ENCODE measurements around the gene AMH.

The AMH gene

DNA sequence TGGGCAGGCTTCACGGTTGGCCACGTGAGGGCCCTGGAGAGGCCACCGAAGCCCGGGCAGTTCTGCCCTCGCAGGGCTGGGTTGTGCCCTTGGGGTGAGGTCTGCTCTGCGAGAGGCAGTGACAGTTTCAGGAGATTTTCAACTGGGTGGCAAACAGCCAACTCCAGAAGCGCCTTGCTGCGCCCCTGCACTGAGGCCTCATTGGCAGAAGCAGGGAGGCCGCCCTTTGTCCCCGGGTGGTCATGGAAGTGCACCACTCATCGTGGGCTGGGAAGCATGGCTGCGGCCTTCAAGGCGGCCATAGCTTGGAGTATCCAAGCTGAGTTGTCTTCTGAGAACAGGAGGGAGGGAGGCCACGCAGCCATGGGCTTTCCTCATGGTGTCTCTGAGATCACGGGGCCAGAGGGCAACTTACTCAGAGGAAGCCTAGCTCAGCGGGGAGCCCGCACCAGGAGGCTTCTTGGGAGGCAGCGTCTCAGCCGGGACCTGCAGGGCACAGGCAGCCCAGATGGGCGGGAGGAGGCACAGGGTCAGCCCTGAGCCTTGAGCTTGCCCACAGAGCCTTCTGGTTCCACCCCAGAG is 27.8 kb upstream of the AMH start:
- peak; percentile 57 for DNase-seq (ENCODE audit: low read depth, low spot score)

DNA sequence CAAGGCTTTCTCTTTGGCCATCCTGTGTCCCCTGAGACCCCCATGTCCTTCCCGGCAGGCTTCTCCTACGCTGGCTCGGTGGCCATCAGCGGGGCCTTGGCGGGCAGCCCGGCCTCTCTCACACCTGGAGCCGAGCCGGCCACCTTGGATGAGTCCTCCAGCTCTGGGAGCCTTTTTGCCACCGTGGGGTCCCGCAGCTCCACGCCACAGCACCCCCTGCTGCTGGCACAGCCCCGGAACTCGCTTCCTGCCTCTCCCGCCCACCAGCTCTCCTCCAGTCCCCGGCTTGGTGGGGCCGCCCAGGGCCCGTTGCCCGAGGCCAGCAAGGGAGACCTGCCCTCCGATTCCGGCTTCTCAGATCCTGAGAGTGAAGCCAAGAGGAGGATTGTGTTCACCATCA is 27.2 kb upstream of the AMH start:
- no peak for DNase-seq (ENCODE audit: low read depth, low spot score)

DNA sequence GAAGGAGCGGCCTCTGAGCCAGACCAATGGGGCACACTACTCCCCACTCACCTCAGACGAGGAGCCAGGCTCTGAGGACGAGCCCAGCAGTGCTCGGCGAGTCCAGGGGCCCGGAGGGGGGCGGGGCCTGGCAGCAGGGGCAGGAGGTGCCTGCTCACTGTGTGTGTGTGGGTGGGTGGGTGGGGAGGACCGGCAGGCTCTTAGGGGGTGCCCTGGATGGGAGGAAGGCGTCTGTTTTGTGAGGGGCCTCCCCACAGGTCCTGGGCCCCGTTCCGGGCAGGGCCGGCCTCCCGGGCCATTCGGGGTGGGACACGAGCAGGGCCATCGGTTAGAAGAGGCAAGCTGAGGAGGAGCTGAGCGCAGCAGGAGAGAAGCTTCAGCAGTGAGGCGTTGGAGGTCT is 25.7 kb upstream of the AMH start:
- no peak for DNase-seq (ENCODE audit: low read depth, low spot score)

DNA sequence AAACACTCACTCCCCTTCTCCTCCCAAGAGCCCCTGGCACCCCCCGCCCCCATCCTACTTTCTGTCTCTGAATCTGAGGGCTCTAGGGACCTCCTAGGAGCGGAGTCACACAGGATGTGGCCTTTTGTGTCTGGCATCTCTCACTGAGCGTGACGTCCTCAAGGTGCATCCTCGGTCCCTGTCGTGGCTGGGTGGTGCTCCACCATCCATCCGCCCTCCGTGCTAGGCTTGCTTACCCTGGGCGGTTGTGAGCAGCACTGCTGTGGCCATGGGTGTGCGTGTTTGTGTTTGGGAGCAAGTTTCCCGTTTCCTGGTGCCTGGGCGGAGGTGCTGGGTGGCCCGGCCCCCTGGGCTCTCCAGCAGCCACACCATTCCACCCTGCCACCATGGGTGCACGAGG is 25.2 kb upstream of the AMH start:
- no peak for DNase-seq (ENCODE audit: low read depth, low spot score)

DNA sequence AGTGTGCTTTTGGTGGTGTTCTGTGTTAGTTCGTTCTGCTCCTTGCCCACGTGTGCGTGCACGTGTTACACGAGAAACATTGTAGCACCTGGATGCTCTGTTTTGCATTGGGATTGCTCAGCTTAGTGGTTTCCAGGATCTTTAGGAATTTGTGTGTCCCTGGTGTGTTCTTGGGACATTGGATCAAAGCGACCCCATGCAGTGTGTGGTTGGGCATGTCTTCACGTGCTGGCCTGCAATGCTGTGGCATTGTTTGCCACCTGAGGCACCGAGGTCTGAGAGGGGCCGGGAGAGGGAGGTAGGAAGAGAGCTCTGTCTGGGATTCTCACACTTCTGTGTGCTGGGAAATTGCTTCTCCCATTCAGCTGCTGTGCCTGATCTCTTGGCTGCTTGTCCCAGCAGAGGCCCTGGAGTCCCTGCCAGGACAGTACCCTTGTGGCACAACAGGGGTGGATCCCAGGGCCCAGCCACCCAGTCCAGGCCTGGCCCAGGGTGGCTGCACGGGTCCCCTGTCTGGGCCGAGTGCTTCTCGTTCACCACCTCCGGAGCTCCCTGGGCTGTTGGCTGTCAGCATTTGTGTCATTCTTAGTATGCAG is 24.3 kb upstream of the AMH start:
- no peak for DNase-seq (ENCODE audit: low read depth, low spot score)

DNA sequence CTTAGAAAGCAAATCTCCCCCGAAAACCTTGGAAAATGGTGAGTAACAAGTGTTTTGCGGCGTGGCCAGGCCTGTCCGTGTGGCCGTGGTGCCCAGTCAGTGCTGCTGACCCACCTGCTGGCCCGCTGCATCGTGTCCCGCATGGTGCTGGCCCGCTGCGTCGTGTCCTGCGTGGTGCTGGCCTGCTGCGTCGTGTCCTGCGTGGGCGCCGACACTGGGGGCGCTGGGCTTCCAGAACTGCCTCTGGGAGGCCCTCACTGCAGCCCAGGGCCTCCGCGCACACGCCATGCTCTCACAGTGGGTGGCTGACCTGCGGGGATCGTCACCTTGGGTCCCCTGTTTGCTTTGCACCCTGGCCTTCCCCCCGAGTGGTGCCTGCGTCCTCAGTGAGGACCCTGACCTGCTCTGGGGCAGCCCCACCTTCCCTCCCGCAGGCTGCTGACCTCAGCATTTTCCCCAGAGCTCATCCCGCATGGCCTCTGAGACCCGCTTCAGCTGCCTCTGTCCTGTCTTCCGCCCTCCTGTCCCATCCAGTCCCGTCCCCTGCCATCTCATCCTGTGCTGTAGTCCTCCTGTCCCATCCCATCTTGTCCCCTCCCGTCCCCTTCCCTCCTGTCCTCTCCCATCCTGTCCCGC is 23.6 kb upstream of the AMH start:
- no peak for DNase-seq (ENCODE audit: low read depth, low spot score)

DNA sequence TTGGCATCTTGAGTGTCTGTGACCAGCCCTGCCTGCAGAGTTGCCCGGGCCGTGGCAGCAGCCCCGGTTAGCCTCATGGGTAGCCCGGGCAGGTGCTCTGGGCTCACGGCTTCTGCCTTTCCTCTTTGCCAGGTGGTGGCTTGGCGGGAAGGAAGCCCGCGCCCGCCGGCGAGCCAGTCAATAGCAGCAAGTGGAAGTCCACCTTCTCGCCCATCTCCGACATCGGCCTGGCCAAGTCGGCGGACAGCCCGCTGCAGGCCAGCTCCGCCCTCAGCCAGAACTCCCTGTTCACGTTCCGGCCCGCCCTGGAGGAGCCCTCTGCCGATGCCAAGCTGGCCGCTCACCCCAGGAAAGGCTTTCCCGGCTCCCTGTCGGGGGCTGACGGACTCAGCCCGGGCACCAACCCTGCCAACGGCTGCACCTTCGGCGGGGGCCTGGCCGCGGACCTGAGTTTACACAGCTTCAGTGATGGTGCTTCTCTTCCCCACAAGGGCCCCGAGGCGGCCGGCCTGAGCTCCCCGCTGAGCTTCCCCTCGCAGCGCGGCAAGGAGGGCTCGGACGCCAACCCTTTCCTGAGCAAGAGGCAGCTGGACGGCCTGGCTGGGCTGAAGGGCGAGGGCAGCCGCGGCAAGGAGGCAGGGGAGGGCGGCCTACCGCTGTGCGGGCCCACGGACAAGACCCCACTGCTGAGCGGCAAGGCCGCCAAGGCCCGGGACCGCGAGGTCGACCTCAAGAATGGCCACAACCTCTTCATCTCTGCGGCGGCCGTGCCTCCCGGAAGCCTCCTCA is 22.9 kb upstream of the AMH start:
- no peak for DNase-seq (ENCODE audit: low read depth, low spot score)

DNA sequence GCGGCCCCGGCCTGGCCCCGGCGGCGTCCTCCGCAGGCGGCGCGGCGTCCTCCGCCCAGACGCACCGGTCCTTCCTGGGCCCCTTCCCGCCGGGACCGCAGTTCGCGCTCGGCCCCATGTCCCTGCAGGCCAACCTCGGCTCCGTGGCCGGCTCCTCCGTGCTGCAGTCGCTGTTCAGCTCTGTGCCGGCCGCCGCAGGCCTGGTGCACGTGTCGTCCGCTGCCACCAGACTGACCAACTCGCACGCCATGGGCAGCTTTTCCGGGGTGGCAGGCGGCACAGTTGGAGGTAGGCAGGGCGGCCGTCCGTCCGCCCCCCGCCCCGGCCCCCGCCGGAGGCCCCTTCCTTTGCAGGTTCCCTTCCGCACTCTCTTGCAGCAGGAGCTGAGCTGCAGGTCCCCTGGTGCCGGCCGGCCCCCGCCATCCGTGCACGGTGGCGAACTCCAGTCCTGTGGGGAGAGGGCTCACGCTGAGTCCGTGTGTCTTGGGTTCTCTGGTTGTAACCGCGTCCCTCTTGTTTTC is 22.2 kb upstream of the AMH start:
- DNase-seq (ENCODE audit: low read depth, low spot score), result no peak

DNA sequence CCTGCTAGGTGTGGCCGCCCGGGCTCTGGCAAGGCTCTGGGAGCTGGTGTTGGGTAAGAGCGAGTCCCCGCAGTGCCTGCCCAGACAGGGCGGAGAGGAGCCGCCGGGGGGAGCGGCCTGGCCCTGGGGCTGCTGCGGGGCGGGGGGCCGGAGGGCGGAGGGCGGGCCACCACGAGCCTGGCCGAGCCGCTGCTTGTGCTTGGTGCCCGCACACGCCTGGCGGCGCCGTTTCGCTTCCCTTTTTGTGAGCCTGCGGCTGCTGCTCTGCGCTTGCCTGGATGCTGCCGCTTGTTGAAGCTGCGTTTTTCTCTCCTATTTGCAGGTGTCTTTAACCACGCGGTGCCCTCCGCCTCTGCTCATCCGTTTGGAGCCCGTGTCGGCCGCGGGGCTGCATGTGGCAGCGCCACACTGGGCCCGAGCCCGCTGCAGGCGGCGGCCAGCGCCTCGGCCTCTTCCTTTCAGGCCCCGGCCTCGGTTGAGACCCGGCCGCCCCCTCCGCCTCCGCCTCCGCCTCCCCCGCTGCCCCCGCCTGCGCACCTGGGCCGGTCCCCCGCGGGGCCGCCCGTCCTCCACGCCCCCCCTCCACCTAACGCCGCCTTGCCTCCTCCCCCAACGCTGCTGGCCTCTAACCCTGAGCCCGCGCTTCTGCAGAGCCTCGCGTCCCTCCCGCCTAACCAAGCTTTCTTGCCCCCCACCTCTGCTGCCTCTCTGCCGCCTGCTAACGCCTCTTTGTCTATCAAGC is 21.5 kb upstream of the AMH start:
- DNase-seq (ENCODE audit: low read depth, low spot score), result no peak

DNA sequence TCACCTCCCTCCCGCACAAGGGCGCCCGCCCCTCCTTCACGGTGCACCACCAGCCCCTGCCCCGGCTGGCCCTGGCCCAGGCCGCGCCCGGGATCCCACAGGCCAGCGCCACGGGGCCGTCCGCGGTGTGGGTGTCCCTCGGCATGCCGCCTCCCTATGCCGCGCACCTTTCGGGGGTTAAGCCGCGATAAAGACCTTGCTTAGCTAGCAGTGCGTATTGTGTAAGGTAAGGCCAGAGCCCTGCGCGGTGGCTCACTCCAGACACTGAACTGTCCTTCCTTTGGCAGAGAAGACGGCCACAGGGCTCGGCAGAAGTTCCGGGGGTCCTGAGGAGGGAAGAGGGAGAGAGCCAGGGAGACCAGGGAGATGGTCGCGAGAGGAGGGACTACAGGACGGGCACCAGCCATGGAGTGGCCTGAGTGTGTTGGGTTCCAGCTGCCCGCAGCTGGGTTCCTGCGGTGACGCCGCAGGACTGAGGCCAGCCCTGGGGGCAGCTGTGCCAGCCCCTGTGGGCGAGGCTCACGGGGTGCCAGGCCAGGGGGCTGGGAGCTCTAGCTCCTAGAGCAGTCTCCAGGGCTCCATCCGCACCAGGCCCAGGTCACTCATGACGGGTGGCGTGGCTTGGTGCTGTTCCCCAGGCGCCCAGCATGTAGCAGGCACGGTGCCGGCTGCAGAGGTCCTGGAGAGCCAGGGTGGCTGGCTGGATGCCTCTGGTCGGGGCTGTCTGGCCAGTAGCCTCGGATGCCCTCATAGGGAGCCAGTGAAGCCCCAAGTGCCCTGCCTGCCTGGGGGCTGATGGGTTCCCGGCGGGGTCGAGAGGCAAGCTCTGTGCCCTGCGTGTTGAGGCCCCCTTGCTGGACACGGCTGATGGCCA is 20.7 kb upstream of the AMH start:
- DNase-seq (ENCODE audit: low read depth, low spot score), result no peak

DNA sequence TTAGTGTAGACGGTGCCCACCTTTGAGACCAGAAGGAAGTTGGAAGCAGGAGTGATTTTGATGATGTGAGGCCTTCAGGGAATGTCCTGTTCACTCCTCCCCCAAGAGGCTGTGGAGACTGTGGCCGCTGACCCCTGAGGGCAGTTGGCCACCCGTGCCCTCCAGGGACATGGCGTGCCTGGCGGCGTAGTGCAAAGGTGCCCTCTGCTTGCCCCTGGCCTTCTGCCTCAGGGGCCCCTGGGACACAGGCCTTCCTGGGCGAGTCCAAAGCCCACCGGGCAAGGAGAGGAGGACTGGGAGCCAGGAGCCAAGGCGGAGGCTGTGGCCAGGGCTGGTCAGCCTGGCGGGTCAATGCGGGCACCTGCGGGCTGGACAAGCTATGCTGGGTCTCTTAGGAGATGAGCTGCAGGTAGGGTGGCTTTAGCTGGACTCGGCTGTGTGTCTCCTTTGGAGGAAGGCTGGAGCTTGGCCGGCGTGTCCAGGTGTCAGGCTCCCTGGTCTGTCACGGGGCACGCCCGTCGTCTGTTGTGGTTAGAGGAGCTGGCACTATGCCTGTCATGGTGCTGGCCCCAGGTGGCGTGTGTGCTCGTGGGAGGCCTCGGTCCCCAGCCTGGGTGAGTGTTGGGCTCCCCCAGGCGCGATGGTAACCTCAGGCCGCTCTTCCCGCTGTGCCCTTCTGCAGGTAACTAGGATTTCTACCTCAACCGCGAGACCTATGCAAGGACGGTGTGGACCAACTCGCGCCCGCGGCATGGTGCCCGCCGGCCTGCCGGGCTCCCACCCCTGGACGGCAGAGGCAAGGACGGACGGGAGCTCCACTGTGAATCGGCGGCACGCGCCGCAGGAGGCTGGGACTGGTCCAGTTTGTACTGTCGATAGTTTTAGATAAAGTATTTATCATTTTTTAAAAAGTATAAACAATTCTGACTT is 19.8 kb upstream of the AMH start:
- no peak for DNase-seq (ENCODE audit: low read depth, low spot score)

DNA sequence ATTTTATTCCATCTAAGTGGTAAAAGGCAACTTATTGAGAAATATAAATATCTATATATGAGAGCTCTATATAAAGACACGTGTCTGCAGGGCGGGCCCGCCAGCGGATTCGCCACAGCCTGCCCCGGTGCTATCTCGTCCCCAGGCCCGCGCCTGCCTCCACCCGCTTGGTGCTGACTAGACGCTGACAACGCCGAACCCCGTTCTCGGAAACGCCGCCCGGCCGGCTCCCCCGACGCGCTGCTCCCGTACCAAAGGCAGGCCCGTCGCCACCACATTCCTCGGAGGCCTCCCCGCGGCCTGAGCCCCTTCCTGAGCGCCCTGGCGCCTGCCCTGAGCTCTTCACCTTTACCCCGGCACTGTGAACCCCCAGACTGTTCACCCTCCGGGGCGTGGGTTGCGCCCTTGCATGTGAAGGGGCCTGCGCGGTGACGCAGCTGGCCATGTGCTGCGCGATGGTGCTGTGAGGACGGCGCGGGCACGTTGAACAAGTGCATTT is 19.0 kb upstream of the AMH start:
- DNase-seq (ENCODE audit: low read depth, low spot score), result no peak

DNA sequence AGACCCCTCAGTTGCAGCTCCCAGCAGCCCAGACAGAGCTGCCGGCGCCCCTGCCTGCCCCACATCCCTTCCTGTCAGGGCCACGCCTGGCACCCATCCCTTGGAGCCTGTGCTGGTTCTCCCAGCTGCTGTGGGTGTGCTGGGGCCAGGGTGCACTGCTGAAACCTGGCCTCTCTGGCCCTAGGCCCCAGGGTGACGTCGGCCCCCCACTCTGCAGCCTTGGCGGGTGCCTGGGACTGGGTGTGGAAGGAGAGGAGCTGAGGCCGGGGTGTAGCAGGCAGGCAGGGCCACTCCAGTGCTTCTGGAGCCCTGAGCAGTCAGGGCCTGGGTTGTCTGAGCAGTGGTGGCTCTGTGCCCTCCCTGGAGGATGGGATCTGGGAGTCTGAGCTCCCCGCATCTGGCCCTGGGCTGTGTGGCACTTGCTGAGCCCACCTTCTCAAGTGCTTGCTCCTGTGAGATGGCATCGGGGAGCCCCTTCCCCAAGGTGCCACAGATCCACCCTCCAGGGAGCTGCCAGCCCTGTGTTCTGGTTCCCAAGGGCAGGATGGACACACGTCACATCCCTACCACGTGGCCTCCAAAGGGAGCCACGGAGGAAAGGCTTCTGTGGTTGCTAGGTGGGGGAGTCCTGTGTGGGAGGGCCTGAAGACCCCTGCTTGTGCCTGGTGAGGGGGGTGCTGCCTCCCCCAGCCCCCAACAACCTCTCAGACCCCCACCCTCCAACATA is 18.2 kb upstream of the AMH start:
- DNase-seq (ENCODE audit: low read depth, low spot score), result no peak

DNA sequence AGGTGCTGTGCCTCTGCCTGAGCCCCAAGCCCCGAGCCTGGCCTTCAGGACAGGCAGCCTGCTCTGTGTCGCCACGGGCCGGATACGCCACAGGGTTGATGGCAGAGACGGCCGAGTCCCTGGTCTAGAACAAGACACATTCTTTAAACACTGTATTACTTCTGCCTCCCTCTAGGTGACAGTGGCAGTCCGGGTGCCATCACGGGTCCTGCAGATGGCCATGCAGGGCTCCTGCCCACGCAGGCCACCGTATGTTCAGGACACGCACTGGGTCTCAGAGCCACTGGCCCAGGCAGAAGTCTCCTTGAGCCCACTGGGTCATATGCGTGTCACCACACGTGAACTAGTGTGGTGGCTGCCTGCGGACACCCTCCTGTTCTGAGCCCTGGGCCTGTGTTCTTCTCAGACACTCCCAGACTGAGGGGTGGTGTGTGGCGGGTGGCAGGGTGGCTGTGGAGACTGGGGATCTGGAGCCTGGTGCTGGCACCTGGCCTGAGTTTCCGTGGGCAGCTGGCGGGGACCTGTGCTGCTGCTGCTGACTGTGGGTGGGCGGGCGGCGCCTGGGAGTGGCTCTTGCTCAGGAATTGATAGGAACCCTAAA is 17.4 kb upstream of the AMH start:
- DNase-seq (ENCODE audit: low read depth, low spot score), result no peak

DNA sequence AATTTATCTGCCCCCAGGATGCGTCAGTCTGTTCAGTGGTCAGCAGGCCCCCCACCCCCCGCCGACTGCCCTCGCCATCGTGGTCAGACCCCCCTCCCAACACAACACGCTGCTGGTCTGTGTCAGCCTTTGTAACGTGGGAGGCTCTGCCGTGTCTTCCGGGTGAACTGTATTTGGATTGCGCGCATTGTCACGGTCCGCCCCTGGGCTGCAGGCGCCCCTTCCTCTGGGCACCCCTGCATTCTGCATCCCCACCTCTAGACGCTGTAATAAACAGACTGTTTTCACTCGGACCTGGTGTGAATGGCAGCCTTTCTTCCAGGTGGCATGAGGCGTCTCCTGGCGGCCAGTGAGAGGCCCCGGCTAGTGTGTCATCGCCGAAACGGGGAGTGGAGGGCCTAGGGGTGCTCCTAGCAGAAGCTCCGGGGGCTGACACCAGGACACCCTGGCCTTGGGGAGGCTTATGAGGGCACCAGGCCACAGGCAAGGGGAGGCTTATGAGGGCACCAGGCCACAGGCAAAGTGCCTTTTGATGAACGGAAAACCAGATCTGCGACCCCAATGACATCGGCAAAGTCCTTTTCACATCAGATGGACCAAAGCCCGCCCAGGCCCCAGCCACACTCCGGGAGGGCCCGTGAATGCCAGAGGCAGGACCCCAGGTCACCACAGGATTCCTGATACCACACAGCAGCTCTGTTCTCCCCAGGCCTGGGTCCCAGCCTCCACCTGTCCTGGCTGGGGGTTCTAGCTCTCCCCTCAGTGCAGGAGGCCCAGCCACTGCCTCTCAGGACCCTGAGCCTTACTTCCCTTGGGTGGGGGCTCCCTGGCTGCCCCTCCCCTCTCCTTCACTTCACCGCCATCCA is 16.6 kb upstream of the AMH start:
- DNase-seq (ENCODE audit: low read depth, low spot score), result no peak

DNA sequence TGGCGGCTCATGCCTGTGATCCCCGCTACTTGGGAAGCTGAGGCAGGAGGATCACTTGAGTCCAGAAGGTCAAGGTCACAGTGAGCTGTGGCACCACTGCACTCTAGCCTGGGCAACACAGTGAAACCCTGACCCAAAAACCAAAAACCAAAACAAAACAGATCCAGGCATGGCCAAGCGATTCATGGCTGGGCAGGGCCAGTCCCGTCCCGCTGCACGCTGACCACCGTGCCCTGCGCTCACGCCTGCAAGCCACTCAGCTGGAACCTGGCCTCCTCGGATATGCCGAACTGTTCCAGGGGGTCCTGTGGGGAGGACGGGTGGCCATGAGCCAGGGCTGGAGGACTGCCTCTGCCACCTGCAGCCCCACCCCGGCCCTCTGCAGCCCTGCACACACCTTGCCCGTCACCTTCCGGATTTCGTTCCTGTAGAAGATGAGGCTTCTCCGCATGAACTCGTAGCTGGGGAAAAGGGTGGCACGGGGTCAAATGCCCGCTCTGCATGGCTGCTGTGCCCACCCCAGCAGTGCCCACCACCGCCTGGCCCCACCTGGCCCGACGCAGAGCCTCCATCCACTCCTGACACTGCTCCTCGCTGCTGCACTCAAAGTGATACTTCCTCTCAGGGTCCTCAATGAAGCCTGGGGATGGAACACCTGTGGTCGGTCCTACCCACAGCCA is 15.4 kb upstream of the AMH start:
- DNase-seq (ENCODE audit: low read depth, low spot score), result no peak

DNA sequence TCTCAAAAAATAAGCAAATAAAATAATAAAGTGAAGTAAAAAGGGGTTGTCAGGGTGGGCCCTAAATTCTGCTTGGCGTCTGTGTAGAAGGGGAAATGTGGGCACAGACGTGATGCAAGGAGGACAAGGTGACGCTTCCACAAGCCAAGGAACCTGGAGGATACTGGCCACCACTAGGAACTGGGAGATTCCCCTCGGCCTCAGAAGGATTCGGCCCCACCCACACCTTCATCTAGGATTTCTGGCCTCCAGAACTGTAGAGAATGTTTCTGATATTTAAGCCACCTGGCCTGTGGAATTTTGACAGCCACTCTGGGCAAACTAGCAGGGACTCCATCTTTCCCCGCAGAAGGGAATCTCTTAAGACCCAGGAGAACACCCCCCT is 14.1 kb upstream of the AMH start:
- no peak for DNase-seq (ENCODE audit: low read depth, low spot score)
